ENCODE data around the gene GFPT2.

Gene GFPT2

DNA sequence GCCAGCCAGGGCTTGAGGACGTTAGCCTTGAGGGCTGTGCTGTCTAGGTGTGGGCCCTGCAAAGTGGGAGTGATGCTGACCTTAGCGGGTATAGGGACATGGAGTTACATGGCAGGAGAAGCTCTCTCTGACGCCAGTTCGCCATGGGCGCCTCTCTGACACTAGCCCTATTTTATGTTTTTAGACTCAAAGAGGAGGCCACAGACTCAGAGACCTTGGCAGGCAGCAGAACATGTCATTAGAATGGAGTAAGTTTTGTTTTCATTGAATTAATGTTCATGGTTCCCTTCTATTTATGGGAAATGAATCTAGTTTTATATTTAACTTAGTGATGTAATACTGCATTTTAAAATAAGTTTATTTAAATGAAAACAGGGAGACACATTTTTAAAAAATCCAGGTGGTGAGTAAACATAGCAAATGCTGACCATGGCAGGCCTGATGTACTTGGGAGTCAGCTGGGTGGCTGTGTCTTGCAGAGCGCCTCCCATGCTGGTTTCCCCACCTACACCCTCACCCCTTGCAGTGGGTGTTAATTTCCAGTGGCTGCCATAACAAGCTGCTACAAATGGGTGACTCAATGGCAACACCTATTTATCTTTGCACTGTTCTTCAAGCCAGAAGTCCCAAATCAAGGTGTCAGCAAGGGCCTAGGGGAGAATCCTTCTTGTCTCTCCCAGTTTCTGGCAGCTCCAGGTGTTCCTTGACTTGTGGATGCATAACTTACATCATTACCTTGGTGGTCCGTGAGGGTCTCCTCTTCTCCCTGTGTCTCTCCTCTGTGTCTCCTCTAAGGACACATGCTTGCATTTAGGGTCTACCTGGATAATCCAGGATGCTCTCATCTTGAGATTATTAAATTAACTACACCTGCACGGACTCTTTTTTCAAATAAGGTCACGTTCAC lies 25.6 kb upstream of the GFPT2 start:
- DNase-seq = no peak

DNA sequence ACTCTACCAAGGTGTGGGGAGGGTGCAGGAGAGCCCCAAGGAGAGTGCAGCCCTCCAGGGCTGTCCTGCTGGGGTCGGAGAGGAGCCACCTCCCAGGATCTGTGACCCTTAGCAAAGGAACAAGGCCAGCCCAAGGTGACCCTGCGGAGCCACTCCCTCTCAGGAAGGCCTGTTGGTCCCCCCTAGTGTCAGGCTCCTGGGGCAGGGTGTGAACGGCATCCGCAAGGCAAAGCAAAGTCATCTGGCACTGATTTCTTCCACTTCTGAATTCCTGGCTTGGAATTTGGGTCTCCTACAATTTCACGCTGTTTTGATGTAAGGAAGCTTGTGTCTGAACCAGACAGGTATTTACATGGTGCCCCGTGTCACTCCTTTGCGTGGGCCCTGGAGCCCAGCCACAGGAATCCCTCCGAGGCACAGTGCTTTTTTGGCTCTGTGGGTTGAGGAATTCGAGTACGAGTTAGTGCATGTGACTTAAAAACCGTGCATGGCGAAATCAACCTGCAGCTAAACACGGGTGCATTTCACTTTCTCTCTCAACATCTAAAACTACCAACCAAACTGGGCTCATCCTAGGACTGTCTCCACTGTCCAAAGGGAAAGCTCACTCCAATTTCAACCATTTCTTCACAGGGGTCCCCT lies 24.5 kb upstream of the GFPT2 start:
- no peak for DNase-seq

DNA sequence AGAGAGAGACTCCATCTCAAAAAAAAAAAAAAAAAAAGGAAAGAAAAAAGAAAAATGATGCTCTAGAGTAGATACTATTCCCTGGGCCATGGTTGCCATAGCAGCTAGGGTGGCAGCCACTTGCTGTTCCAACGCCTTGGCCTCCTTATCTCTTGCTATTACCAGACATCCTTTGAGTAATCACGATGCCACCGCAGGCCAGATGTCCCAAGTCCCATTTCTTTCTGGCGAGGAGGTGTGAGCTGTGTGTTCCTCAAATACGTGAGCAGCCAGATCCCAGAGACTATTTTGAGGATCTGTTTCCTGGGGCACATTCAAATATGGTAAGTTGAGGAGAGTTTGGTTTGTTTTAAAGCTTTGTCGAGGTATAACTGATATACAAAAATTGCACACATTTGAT lies 23.4 kb upstream of the GFPT2 start:
- no peak for DNase-seq

DNA sequence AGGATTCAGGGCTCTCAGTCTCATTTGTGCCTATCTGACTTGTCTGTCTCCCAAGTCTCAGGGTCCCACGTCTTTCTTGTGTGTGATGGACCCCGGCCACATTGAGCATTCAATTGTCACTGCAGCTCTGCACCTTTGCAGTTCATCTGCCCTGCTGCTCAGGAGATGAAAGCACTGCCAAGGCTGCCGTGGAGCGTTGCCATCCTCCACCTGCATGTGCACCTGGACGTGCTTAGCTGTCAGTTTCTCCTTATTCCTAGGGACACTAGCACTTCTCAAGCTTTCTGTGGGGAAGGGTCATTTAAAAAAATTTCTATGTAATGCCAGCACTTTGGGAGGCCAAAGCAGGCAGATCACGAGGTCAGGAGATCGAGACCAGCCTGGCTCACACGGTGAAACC lies 22.8 kb upstream of the GFPT2 start:
- no peak for DNase-seq

DNA sequence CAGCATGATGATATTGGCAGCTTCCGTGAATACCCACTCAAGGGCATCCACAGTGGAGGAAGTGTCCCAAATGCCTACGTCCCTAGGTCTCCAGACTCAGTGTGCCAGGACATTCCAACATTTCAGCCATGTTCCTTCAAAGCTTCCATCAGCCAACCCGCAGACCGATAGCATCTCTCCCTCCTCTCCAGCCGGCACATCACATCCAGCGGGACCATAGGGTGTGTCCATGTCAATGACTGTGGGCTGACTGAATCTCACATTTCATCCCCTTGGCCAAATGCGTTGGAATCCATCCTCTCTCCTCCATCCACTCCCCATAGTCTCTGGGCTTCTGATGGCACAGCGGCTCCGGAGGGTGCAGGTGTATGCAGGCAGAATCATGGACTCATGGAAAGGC lies 22.2 kb upstream of the GFPT2 start:
- DNase-seq = no peak

DNA sequence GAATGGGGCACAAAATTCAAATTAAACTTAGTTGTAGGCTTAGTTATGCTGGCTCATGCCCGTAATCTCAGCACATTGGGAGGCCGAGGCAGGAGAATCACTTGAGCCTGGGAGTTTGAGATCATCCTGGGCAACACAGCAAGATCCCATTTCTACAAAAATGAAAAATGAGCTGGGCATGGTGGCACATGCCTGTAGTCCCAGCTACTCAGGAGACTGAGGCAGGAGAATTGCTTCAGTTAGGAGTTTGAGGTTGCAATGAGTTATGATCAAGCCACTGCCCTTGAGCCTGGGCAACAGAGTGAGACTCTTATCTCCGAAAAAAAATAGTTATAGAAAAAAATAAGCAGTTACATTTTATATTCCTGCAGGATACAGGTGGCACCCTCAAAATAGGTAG lies 20.7 kb upstream of the GFPT2 start:
- DNase-seq = no peak

DNA sequence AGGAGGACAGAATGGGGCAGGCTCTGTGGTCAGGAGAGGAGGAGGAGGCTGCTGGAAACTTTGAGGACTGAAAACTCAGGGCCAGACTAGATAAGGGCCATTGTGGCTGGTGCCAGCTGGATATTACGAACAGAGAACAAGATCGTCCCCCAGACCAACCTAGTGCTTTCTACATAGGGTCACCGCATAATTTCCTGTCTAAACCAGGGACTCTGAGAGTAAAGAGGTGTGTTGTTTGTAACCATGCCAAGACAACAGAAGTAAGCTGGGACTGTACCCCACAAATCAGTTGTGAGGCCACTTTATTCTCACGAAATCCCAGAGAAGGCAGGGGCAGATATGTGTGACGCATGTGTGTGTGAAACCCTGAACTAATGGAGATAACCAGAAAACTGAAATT lies 20.3 kb upstream of the GFPT2 start:
- no peak for DNase-seq

DNA sequence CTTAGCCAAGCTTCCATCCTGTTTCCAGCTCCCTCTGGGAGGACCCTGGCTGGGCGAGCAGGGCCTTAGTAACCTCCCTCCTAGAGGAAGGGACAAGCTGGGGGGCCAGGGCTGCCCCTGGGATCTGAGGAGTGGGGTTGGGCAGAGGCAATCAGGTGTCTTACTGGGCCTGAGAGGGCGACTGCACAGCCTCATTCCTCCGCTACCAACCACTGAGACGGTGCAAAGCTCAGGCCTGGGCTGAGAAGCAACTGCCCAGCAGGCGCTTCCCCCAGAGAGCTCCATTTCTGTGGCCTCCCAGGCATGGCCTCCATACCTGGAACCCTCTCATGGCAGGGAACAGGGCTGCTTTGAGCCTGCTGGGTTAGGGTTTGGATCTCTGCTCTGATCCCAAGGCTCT lies 18.8 kb upstream of the GFPT2 start:
- DNase-seq = no peak

DNA sequence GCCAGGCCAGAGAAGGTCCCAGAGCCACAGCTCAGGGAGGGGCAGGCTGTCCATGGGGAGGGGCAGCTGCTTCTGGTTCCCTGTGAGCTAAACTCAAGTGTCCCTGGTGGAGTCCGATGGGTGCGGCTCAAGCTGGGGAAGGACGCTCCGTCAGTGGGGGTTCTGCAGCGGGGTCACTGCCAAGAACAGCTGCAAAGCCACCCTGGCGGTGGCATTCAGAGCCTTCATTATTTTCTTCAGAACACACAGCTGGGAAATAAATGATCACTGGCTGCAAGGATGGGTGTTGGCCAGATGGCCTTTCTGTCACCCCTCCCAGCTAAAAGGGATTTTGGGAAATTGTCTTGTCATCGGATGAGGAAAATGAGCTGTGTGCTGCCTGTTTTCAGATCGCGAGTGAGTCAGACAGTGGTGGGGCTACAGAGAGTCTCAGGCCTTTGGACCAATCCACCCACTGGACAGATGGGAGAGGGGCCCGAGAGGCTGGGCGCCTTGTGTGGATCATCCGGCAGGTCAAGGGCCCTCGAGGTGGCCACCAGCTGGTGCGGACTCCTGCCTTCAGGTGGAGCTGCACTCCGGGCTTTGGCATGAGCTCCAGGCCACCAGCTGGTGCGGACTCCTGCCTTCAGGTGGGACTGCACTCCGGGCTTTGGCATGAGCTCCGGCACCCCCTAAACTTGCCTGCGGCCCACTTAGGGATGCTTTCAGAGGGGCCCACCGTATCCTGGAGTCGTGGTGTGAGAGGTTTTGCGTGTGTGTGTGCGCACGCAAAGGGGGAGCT lies 17.9 kb upstream of the GFPT2 start:
- DNase-seq = no peak

DNA sequence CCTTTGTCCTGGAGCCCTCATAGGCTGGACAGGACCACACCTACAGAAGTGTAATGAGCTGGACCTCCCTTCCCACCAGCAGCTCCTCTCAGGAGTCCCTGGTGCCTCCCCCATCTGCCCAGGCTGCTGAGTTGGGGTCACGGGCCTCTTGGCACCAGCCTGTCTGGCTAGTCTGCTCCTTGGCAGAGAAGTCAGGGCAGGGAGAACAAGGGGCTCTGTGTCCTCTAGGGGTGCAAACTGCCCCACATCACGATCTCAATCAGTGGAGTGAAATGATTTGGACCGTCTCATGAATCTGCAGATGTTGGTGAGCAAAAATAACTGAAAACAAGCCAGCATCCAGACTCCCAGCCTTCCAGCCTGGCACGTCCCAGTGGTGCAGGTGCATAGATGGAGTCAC lies 14.9 kb upstream of the GFPT2 start:
- DNase-seq = no peak

DNA sequence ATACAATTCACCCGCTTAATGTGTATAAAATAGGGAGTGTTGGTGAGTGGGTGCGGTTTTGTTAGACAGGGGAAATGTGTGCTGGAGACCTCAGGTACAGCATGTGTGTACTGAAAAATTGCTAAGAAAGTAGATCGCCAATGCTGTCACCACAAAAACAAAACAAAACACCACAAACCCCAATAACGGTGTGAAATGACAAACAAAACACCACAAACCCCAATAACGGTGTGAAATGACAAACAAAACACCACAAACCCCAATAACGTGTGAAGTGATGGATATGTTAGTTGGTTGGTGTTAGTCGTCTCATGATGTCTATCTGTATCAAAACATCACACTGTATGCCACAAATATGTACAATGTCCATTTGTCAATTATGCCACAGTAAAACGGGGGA lies 14.2 kb upstream of the GFPT2 start:
- no peak for DNase-seq

DNA sequence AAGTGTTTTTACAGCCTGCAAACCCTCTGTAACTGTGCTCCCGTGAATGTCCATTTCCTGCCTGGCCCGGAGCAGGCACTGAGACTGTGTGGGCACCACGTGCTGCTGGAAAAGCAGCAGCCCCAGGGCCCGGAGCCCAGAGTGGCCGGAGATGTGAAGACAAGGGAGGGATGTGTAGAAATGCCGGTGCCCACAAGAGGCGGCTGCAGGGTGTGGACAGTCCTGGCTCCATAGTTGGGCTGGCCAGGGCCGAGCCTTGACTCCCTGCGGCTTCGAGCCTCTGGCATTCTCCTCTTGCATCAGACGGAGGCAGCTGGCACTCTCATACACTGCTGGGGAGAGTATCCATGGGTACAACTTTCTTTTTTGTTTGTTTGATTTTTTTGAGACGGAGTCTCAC lies 13.2 kb upstream of the GFPT2 start:
- no peak for DNase-seq

DNA sequence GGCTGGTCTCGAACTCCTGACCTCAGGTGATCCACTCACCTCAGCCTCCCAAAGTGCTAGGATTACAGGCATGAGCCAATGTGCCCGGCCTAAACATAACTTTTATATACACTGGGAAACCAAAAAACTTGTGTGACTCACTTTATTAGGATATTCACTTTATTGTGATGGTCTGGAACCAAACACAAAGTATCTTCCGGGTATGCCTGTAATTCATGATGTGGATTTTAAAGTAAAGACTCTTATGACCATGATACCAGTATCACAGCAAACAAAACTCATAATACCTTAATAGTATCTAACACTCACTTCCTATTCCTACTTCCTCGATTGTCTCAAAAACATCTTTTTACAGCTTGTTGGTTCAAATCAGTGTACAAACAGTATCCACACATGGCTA lies 12.7 kb upstream of the GFPT2 start:
- no peak for DNase-seq

DNA sequence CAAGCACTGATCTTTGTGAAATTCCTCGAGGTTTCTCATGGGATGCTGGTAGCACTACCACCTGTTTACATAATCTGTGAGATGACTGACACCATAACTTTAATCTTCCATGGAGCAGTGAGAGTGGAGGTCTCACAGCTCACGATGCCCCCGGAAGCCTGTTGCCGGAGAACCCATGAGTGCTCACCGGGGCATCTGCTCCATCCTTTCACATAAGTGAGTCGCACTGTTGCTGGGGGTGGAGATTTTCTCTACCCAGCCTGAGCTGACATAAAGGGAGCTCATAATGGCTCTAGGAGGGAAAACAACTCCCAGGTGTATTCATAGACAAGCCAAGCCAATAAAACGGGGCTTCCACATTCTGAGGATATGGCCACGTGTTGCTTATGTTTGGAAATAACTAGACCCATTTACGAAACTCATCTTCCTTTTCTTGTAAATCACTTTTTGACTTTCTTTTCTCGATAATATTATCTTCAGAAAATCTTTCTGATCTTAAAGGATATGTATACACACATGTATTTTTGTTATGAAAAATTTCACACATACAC lies 11.2 kb upstream of the GFPT2 start:
- DNase-seq = no peak

DNA sequence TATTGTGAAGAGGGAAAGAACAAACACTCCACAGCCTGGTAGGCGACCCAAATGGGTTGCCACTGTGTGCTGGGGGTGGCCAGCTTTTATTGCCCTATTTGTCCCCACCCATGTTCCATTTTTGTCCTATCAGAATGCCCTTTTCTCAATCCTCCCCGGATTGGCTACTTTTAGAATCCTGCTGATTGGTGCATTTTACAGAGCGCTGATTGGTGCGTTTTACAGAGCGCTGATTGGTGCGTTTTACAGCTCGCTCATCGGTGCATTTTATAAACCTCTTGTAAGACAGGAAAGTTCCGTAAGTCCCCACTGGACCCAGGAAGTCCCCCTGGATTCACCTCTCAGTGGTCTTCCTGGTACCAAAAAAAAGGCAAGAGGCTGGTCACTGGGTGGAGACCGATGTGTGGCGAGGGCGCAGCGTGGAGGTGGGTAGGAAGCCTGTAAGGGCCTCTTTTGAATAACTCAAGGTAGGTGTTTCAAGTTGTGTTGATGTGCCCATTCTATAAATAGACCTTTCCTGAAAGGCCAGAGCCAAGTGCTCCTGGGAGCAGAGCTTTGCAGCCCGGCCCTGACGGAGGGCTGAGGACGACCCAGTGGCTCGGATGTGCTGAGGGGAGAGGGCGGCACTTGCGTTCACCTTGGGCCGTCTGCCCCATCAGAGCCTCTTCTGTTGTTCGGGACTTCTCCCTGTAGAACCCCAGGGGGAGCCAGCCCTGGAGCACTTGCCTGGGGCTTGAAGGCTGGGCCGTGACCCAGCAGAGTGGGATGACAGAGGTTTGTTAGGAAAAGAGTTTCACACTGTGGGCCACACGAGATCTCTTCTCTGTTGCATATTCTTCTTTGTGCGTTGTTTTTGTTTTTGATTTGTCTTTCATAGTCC lies 7.2 kb upstream of the GFPT2 start:
- DNase-seq = no peak

DNA sequence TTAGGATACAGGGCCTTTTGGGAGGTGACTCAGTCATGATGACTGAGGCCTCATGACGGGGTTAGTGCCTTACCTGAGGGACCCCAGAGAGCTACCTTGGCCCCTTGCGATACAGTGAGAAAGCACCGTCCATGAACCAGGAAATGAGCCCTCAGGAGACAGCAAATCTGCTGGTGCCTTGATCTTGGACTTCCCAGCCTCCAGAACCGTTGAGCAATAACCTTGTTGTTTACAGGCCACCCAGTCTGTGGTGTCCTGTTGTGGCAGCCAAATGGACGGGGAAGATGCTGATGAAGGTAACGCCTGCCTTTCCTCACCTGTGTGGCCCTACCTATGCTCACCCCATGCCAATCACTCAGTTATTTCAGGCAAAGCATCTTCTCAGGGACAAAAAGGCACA lies 5.6 kb upstream of the GFPT2 start:
- no peak for DNase-seq

DNA sequence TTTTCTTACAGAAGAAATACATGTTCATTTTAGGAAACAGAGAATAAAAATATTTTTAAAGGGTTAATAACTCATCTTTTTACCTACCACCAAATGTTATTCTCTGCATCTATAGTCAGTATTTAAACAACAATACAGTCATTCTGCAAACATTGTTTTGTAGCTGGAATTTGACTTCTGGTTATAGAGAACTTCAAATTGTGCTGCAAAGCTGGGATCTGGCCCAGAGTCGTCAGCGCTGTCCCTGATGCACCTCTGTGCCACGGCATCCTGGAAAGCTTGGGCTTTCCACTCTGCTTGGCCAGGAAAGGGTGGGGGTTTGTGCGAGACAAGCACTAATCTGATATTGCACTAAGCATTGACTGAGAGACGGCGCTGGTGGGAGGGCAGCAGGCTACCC lies 5.0 kb upstream of the GFPT2 start:
- no peak for DNase-seq

DNA sequence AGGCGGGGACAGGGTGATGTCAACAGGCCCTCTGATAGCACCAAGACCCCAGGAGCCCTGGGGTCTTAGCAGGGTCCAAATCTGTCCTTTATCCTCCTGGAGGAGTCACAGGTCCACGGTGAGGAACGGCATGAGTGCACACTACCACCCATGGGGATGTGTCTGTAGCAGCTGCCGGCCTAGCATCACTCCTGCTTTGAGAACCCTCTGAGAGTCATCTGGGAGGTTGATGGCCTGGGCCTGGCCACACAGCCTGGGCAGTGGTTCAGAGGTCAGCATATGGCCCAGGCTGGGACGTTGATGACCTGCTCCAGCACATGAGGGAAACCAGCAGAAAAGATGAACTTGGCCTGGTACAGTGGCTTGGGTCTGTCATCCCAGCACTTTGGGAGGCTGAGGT lies 1.8 kb upstream of the GFPT2 start:
- no peak for DNase-seq

DNA sequence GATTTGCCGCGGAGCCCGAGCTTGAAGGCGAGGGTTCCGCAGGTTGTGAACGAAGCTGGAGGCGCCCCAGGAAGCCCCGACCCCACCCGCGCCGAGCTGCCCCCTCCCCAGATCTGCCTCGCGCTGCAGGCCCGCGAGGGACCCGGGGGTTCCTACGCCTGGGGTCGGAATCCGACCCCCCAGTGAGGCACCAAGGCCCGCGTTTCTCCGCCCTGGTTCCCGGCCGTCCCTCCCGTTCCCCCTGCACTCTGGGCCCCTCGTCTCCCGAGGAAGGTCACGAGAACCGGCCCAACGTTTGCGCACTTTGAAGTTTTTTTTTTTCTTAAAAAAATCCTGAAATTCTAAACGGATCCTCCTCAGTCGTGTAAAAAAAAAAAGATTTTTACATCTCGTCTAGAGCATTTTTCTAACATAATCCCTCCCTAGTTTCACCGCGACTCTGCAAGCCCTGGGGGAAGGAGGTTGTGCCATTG lies 880 bp upstream of the GFPT2 start:
- DNase-seq = no peak

DNA sequence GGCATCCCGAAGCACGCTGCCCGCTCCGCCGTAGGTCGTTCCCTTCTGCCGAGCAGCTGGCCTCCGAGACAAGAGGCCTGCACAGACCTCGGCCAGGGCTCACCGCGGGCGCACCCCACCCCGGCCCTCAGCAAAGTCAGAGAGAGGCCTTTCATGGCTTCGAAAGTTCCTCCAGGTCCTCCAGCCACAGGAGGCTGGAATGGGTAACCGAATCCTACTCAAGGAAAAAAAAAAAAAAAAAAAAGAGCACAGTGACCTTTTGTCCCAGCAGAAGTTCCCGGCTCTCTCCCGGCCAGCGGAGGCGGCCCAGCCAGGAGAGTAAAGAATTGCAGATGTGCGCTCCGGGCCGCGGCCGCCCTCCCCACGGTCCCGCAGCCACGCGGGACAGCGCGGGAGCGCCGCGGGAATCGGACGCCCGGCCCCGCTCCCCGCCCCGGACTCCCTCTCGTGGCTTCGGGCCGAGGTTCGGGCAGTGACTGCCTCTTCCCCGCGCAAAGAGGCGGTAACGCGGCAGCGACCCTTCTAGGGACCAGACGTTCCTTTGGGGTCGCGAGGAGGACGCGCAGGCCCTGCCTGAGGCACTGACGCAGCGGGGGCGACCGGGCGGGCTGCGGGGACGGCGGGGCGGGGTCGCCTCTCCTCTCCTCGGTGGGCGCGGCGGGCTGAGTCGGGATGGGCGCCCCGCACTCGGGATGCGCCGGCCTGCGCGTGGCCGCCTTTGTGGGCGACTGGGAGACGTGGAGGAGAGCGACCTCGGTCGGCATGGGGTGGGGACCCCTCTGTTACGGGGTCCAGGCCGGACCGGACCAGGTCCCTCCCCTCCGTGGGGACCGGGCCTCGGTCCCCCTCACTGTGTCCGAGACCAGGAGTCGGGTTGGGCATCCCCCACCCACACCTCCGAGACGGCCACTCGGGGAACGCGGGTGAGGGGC lies 754 bp downstream of the GFPT2 start:
- peak; percentile 11 for DNase-seq
